ENCODE measurements around the gene MINDY4.

MINDY4 gene

GRCh38 chr7:30840141-30841024 lies 69.2 kb downstream of the MINDY4 start:
- DNase-seq, result no peak
- H3K23ac ChIP-seq (ENCODE audit: low read length), result no peak overlapping the region
- no peak overlapping the region for H3K27ac ChIP-seq (ENCODE audit: low read depth, low read length)
- H3K79me2 ChIP-seq (ENCODE audit: control insufficient read depth, insufficient read depth, low read length), result no peaks in the 10 kb centered on the region
- H4K5ac ChIP-seq (ENCODE audit: low read length), result no peak overlapping the region
- H2AK5ac ChIP-seq (ENCODE audit: low read length), result no peak overlapping the region
- H2BK120ac ChIP-seq (ENCODE audit: low read depth, low read length), result no peak overlapping the region
- H2BK5ac ChIP-seq (ENCODE audit: low read length), result no peak overlapping the region
- no peaks in the 10 kb centered on the region for H3K36me3 ChIP-seq (ENCODE audit: control insufficient read depth, insufficient read depth, low read length)
- no CpG with 5 or more reads among the region's 6 CpGs for WGBS (ENCODE audit: extremely low coverage, insufficient coverage, low lambda C conversion rate)
- no peak overlapping the region for H3K9ac ChIP-seq (ENCODE audit: low read length)
- H3K4ac ChIP-seq (ENCODE audit: low read depth, low read length), result no peak overlapping the region
- H3K56ac ChIP-seq (ENCODE audit: low read length), result no peak overlapping the region
- no peak overlapping the region for H2BK15ac ChIP-seq (replicated peaks; ENCODE audit: low read depth)
- H3K4me3 ChIP-seq (ENCODE audit: low read length), result no peak overlapping the region
- no peak overlapping the region for H4K8ac ChIP-seq (ENCODE audit: low read depth, low read length)
- no peaks in the 10 kb centered on the region for H3K27me3 ChIP-seq (ENCODE audit: insufficient read depth, low read length, poor library complexity)
- no peak overlapping the region for H3K18ac ChIP-seq (ENCODE audit: low read length)
- H3K4me2 ChIP-seq (ENCODE audit: low read length), result no peak overlapping the region
- no peaks in the 10 kb centered on the region for H3K4me1 ChIP-seq (ENCODE audit: control insufficient read depth, low read depth, low read length)
- no peaks in the 10 kb centered on the region for H3K79me1 ChIP-seq (ENCODE audit: low read length)

- Histone ChIP-seq H3K18ac (ENCODE audit: low read length) (no peak overlapping the region), H2BK120ac (ENCODE audit: low read depth, low read length) (no peak overlapping the region), H3K36me3 (ENCODE audit: control insufficient read depth, insufficient read depth, low read length) (no peaks in the 10 kb centered on the region), H3K79me2 (ENCODE audit: control insufficient read depth, insufficient read depth, low read length) (no peaks in the 10 kb centered on the region), H3K9ac (ENCODE audit: low read length) (no peak overlapping the region), H3K4me3 (ENCODE audit: low read length) (no peak overlapping the region), H3K27me3 (ENCODE audit: insufficient read depth, low read length, poor library complexity) (no peaks in the 10 kb centered on the region), H3K4ac (ENCODE audit: low read depth, low read length) (no peak overlapping the region), H3K4me2 (ENCODE audit: low read length) (no peak overlapping the region), H3K79me1 (ENCODE audit: low read length) (no peaks in the 10 kb centered on the region), H2AK5ac (ENCODE audit: low read length) (no peak overlapping the region), H4K8ac (ENCODE audit: low read depth, low read length) (no peak overlapping the region), H3K27ac (ENCODE audit: low read depth, low read length) (no peak overlapping the region), H2BK15ac (replicated peaks; ENCODE audit: low read depth) (no peak overlapping the region), H3K23ac (ENCODE audit: low read length) (no peak overlapping the region), H2BK5ac (ENCODE audit: low read length) (no peak overlapping the region), H3K56ac (ENCODE audit: low read length) (no peak overlapping the region), H4K5ac (ENCODE audit: low read length) (no peak overlapping the region), H3K4me1 (ENCODE audit: control insufficient read depth, low read depth, low read length) (no peaks in the 10 kb centered on the region)
- DNase-seq, result no peak
- no CpG with 5 or more reads among the region's 19 CpGs for WGBS (ENCODE audit: extremely low coverage, insufficient coverage, low lambda C conversion rate)
Observed at GRCh38 chr7:30841025-30841735, 70.0 kb downstream of the MINDY4 start.

GRCh38 chr7:30841801-30842541 lies 70.8 kb downstream of the MINDY4 start:
- H4K8ac ChIP-seq (ENCODE audit: low read depth, low read length), result no peak overlapping the region
- no peak overlapping the region for H2AK5ac ChIP-seq (ENCODE audit: low read length)
- no peaks in the 10 kb centered on the region for H3K36me3 ChIP-seq (ENCODE audit: control insufficient read depth, insufficient read depth, low read length)
- no peaks in the 10 kb centered on the region for H3K79me1 ChIP-seq (ENCODE audit: low read length)
- no peak overlapping the region for H2BK5ac ChIP-seq (ENCODE audit: low read length)
- no peak overlapping the region for H3K4me2 ChIP-seq (ENCODE audit: low read length)
- H2BK15ac ChIP-seq (replicated peaks; ENCODE audit: low read depth), result no peak overlapping the region
- no peak overlapping the region for H3K9ac ChIP-seq (ENCODE audit: low read length)
- H3K4ac ChIP-seq (ENCODE audit: low read depth, low read length), result no peak overlapping the region
- no peak overlapping the region for H3K27ac ChIP-seq (ENCODE audit: low read depth, low read length)
- H3K23ac ChIP-seq (ENCODE audit: low read length), result no peak overlapping the region
- no peak overlapping the region for H3K18ac ChIP-seq (ENCODE audit: low read length)
- no peak overlapping the region for H2BK120ac ChIP-seq (ENCODE audit: low read depth, low read length)
- no CpG with 5 or more reads among the region's 7 CpGs for WGBS (ENCODE audit: extremely low coverage, insufficient coverage, low lambda C conversion rate)
- no peak overlapping the region for H4K5ac ChIP-seq (ENCODE audit: low read length)
- H3K56ac ChIP-seq (ENCODE audit: low read length), result no peak overlapping the region
- no peaks in the 10 kb centered on the region for H3K27me3 ChIP-seq (ENCODE audit: insufficient read depth, low read length, poor library complexity)
- no peak for DNase-seq
- H3K4me3 ChIP-seq (ENCODE audit: low read length), result no peak overlapping the region
- no peaks in the 10 kb centered on the region for H3K4me1 ChIP-seq (ENCODE audit: control insufficient read depth, low read depth, low read length)
- H3K79me2 ChIP-seq (ENCODE audit: control insufficient read depth, insufficient read depth, low read length), result no peaks in the 10 kb centered on the region

GRCh38 chr7:30842542-30843451 lies 71.6 kb downstream of the MINDY4 start:
- Histone ChIP-seq H3K27me3 (ENCODE audit: insufficient read depth, low read length, poor library complexity) (no peaks in the 10 kb centered on the region), H3K36me3 (ENCODE audit: control insufficient read depth, insufficient read depth, low read length) (no peaks in the 10 kb centered on the region), H4K5ac (ENCODE audit: low read length) (no peak overlapping the region), H2BK5ac (ENCODE audit: low read length) (no peak overlapping the region), H3K23ac (ENCODE audit: low read length) (no peak overlapping the region), H3K79me2 (ENCODE audit: control insufficient read depth, insufficient read depth, low read length) (no peaks in the 10 kb centered on the region), H3K4me3 (ENCODE audit: low read length) (no peak overlapping the region), H3K4me1 (ENCODE audit: control insufficient read depth, low read depth, low read length) (no peaks in the 10 kb centered on the region), H3K27ac (ENCODE audit: low read depth, low read length) (no peak overlapping the region), H2BK15ac (replicated peaks; ENCODE audit: low read depth) (no peak overlapping the region), H3K79me1 (ENCODE audit: low read length) (no peaks in the 10 kb centered on the region), H3K56ac (ENCODE audit: low read length) (no peak overlapping the region), H2BK120ac (ENCODE audit: low read depth, low read length) (no peak overlapping the region), H3K9ac (ENCODE audit: low read length) (no peak overlapping the region), H2AK5ac (ENCODE audit: low read length) (no peak overlapping the region), H3K18ac (ENCODE audit: low read length) (no peak overlapping the region), H3K4ac (ENCODE audit: low read depth, low read length) (no peak overlapping the region), H4K8ac (ENCODE audit: low read depth, low read length) (no peak overlapping the region), H3K4me2 (ENCODE audit: low read length) (no peak overlapping the region)
- no peak for DNase-seq
- no CpG with 5 or more reads among the region's 8 CpGs for WGBS (ENCODE audit: extremely low coverage, insufficient coverage, low lambda C conversion rate)

GRCh38 chr7:30843741-30844482 lies 72.7 kb downstream of the MINDY4 start:
- no peak for DNase-seq
- Histone ChIP-seq H3K4me3 (ENCODE audit: low read length) (no peak overlapping the region), H4K8ac (ENCODE audit: low read depth, low read length) (no peak overlapping the region), H3K79me2 (ENCODE audit: control insufficient read depth, insufficient read depth, low read length) (no peaks in the 10 kb centered on the region), H2BK5ac (ENCODE audit: low read length) (no peak overlapping the region), H3K4ac (ENCODE audit: low read depth, low read length) (no peak overlapping the region), H3K4me1 (ENCODE audit: control insufficient read depth, low read depth, low read length) (no peaks in the 10 kb centered on the region), H3K23ac (ENCODE audit: low read length) (no peak overlapping the region), H2AK5ac (ENCODE audit: low read length) (no peak overlapping the region), H3K27ac (ENCODE audit: low read depth, low read length) (no peak overlapping the region), H2BK15ac (replicated peaks; ENCODE audit: low read depth) (no peak overlapping the region), H3K18ac (ENCODE audit: low read length) (no peak overlapping the region), H3K36me3 (ENCODE audit: control insufficient read depth, insufficient read depth, low read length) (no peaks in the 10 kb centered on the region), H3K4me2 (ENCODE audit: low read length) (no peak overlapping the region), H3K27me3 (ENCODE audit: insufficient read depth, low read length, poor library complexity) (no peaks in the 10 kb centered on the region), H3K9ac (ENCODE audit: low read length) (no peak overlapping the region), H4K5ac (ENCODE audit: low read length) (no peak overlapping the region), H3K79me1 (ENCODE audit: low read length) (no peaks in the 10 kb centered on the region), H3K56ac (ENCODE audit: low read length) (no peak overlapping the region), H2BK120ac (ENCODE audit: low read depth, low read length) (no peak overlapping the region)
- WGBS (ENCODE audit: extremely low coverage, insufficient coverage, low lambda C conversion rate), result no CpG with 5 or more reads among the region's 11 CpGs

All from mesendoderm (in vitro differentiated cells).